RWPE2 (cell line): ENCODE measurements around the gene SCNN1B.

Experiments used
- ATAC-seq: fragments of 200-7000 bp; cut with Tn5 transposase; 3 replicates; pipeline ENCODE4 v1.9.1; 2021; ENCODE audit warnings: low read depth
- DNase-seq: peaks from one replicate; pipeline ENCODE4 v3.0.0-alpha.2; 2020; ENCODE audit warnings: low spot score
- H3K27ac ChIP-seq: fragments of 450-650 bp; 2 replicates; pipeline ENCODE4 v1.5.1; 2017; ENCODE audit warnings: mild to moderate bottlenecking; ENCODE audit not compliant: poor library complexity, severe bottlenecking
- H3K27me3 ChIP-seq: fragments of 250-450 bp; sonication (Bioruptor Pico); 2 replicates; pipeline ENCODE4 v1.5.1; 2021; ENCODE audit warnings: mild to moderate bottlenecking, moderate library complexity; ENCODE audit not compliant: insufficient read depth, poor library complexity, severe bottlenecking
- H3K36me3 ChIP-seq: fragments of 250-450 bp; sonication (Bioruptor Pico); 2 replicates; pipeline ENCODE4 v1.5.1; 2020; ENCODE audit warnings: low read depth, mild to moderate bottlenecking, moderate library complexity
- H3K4me1 ChIP-seq: fragments of 250-450 bp; sonication (Bioruptor Pico); 2 replicates; pipeline ENCODE4 v1.5.1; 2021; ENCODE audit warnings: mild to moderate bottlenecking, moderate library complexity; ENCODE audit not compliant: insufficient read depth, poor library complexity, severe bottlenecking
- H3K4me3 ChIP-seq: fragments of 250-450 bp; sonication (Bioruptor Pico); 2 replicates; pipeline ENCODE4 v1.5.1; 2021; ENCODE audit warnings: mild to moderate bottlenecking, moderate library complexity; ENCODE audit not compliant: severe bottlenecking
- H3K9me3 ChIP-seq: fragments of 250-450 bp; sonication (Bioruptor Pico); 2 replicates; pipeline ENCODE4 v1.5.1; 2021; ENCODE audit warnings: mild to moderate bottlenecking, moderate library complexity; ENCODE audit not compliant: severe bottlenecking
- TF ChIP-seq, protein P1 (sequence below): fragments of 450-650 bp; IDR thresholded peaks from one replicate; pipeline ENCODE4 v1.5.1; 2017; ENCODE audit warnings: mild to moderate bottlenecking, moderate library complexity; ENCODE audit not compliant: poor library complexity, severe bottlenecking

Gene SCNN1B

DNA sequence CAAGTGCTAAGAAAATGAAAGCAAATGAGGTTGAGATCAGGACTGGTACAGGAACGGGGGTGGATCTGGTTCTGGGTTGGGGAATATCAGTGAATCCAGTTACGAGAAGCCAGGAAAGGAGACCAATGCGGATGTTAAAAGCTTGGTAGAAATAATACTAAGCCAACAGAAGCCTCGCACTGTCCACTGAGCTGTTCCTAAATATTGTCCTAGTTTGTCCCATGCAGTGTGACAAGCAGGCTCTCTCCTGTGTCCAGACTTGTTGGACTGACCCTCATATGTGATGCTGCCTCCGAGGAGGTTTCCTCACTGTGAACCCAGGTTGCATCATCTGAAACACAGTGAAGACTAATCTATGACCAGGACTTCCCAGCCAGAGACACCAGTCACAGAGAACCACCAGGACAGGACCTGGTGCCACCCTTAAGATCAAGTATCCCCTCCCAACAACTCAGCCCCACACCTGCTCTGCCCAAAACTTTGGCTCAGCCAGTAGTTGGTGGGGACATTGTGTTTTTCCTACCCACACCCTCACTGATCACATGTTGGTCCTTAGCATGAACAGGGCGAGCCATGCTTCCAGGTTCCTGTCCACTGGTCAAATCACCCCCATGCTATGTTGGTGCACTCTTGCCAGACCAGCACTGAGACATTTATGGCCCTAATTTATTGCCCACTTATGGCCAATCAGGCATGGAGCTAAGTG lies 32.7 kb upstream of the SCNN1B start:
- no peak overlapping the region for H3K27ac ChIP-seq
- H3K27me3 ChIP-seq, result no peaks in the 10 kb centered on the region
- no peaks in the 10 kb centered on the region for H3K36me3 ChIP-seq
- TF ChIP-seq, protein P1, sequence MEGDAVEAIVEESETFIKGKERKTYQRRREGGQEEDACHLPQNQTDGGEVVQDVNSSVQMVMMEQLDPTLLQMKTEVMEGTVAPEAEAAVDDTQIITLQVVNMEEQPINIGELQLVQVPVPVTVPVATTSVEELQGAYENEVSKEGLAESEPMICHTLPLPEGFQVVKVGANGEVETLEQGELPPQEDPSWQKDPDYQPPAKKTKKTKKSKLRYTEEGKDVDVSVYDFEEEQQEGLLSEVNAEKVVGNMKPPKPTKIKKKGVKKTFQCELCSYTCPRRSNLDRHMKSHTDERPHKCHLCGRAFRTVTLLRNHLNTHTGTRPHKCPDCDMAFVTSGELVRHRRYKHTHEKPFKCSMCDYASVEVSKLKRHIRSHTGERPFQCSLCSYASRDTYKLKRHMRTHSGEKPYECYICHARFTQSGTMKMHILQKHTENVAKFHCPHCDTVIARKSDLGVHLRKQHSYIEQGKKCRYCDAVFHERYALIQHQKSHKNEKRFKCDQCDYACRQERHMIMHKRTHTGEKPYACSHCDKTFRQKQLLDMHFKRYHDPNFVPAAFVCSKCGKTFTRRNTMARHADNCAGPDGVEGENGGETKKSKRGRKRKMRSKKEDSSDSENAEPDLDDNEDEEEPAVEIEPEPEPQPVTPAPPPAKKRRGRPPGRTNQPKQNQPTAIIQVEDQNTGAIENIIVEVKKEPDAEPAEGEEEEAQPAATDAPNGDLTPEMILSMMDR, result no peak
- no peaks in the 10 kb centered on the region for H3K4me1 ChIP-seq
- ATAC-seq (no peak), DNase-seq (no peak)
- no peak overlapping the region for H3K4me3 ChIP-seq
- no peaks in the 10 kb centered on the region for H3K9me3 ChIP-seq

DNA sequence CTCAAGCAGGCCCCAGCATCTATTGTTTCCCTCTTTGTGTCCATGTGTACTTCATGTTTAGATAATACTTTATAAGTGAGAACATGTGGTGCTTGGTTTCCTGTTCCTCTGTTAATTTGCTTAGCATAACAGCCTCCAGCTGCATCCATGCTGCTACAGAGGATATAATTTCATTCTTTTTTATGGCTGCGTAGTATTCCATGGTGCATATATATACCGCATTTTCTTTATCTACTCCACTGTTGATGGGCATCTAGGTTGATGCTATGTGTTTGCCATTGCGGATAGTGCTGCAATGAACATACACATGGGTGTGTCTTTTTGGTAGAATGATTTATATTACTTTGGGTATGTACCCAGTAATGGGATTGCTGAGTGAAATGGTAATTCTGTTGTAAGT lies 31.4 kb upstream of the SCNN1B start:
- no peaks in the 10 kb centered on the region for H3K9me3 ChIP-seq
- H3K27me3 ChIP-seq, result no peaks in the 10 kb centered on the region
- no peaks in the 10 kb centered on the region for H3K36me3 ChIP-seq
- DNase-seq, result no peak
- no peak overlapping the region for H3K4me3 ChIP-seq
- ATAC-seq, result no peak
- H3K27ac ChIP-seq, result no peak overlapping the region
- TF ChIP-seq, protein P1, result no peak
- H3K4me1 ChIP-seq, result no peaks in the 10 kb centered on the region

DNA sequence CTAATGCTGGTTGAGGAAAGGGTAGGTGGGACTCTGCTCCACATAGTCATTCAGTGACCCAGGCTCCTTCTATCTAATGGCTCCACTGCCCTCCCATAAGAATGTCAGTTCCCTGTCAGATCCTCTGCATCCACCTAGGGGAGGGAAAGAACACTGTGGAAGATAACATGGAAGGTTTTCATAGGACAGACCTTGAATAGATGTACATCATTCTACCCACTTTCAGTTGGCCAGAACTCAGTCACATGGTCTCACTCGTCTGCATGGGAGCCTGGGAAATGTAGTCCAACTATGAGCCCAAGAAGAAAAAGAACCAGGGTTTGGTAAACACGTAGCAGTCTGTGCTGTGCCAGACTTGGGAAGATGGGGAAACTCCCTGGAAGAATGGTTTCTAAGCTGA lies 27.1 kb upstream of the SCNN1B start:
- no peaks in the 10 kb centered on the region for H3K9me3 ChIP-seq
- peaks cover 14% of the 10 kb centered on the region for H3K4me1 ChIP-seq
- H3K36me3 ChIP-seq, result no peaks in the 10 kb centered on the region
- ATAC-seq (no peak; the same call in 2 of the 3 replicates), DNase-seq (no peak)
- no peaks in the 10 kb centered on the region for H3K27me3 ChIP-seq
- TF ChIP-seq, protein P1, result no peak
- H3K27ac ChIP-seq, result no peak overlapping the region
- H3K4me3 ChIP-seq, result no peak overlapping the region

DNA sequence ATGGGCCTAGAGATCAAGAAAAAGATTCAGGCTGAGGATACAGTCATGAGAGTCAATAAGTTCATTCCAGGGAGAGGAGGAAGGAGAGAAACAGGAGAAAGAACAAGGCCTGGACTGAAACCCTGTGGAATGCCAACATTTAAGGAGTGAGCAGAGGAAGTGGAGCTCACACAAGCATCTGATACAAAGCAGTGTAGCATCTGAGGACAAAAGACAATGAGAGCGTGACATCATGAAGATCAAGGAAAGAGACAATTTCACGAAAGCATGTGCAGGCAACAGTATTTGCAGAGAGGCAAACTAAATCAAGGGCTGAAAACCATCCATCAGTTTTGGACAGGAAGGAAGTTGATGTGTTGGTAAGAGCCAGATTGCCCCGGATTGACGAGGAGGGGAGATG lies 25.3 kb upstream of the SCNN1B start:
- ATAC-seq (no peak), DNase-seq (no peak)
- no peak overlapping the region for H3K4me3 ChIP-seq
- H3K9me3 ChIP-seq, result no peaks in the 10 kb centered on the region
- H3K27ac ChIP-seq, result no peak overlapping the region
- no peaks in the 10 kb centered on the region for H3K36me3 ChIP-seq
- TF ChIP-seq, protein P1, result no peak
- peaks cover 27% of the 10 kb centered on the region for H3K4me1 ChIP-seq
- H3K27me3 ChIP-seq, result no peaks in the 10 kb centered on the region

DNA sequence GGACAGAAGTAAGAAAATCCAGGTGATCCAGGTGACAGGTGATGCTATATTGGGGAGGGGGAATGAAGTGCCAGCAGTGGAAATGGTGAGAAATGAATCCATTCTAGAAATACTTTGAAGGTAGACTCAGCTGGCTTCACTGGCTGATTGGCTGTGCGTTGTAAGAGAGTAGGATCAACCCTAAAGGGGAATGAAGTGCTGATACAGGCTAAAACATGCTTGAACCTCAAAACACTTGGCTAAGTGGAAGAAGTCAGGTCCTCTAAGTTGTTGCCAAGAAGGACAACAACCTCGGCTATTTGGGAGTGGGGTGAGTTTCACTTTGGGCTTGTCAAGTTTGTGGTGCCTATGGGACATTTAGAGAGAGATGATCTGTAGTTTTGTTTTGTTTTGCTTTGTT lies 24.1 kb upstream of the SCNN1B start:
- no peaks in the 10 kb centered on the region for H3K27me3 ChIP-seq
- H3K36me3 ChIP-seq, result no peaks in the 10 kb centered on the region
- ATAC-seq (no peak), DNase-seq (no peak)
- H3K4me3 ChIP-seq, result no peak overlapping the region
- H3K4me1 ChIP-seq, result peaks cover 31% of the 10 kb centered on the region
- TF ChIP-seq, protein P1, result no peak
- H3K27ac ChIP-seq, result peak overlapping the region; percentile 80
- no peaks in the 10 kb centered on the region for H3K9me3 ChIP-seq
